ENCODE measurements around the gene FAT1.

Gene FAT1

DNA sequence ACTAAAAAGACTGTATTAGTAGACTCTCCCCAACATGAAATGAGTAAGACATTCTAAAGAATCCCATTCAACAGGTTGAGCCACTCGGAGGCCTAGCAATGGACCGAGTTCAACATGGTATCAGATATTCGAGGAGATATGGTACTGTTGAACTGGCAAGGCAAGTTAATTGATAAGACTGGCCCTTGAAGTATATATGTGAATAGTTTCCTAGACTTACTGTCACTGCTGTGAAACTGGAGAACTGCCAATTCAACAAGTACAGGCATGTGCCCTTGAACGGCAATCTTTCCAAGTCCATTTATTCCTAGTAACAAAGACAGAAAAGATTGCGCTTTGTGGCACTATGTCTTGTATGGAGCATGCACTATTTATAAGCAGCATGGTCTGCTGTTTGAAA, 24.4 kb downstream of the FAT1 start:
- H3K4me3 ChIP-seq (replicated peaks; ENCODE audit: low read depth, low read length), result no peak overlapping the region
- no peak for TF ChIP-seq CTCF (IDR thresholded peaks at IDR 0.05; ENCODE audit: low read length, missing control alignments)
- peak; percentile 31 for DNase-seq (ENCODE audit: low read depth)

DNA sequence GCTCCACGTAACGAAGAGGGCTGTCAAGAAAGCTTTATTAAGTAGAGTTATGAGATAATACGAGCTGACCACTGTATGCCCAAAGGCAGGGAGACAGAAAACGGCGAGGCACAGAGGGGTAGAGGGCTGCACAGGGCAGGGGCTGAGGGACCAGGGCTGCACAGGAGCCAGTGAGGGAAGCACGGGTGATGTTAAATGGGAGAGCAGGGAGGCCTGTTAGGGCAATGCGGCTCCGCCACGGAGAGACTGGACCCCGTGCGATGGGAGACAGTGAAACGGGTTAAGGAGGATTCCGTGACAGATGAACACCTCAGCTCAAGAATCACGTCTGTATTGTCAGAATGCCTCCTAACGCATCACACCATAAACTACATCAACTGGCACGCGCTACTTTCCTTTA, 25.1 kb downstream of the FAT1 start:
- no peak for TF ChIP-seq CTCF (IDR thresholded peaks at IDR 0.05; ENCODE audit: low read length, missing control alignments)
- no peak overlapping the region for H3K4me3 ChIP-seq (replicated peaks; ENCODE audit: low read depth, low read length)
- DNase-seq (ENCODE audit: low read depth), result no peak

GRCh38 chr4:186698028-186698427, 25.6 kb downstream of the FAT1 start:
- DNase-seq (ENCODE audit: low read depth), result no peak
- no peak overlapping the region for H3K4me3 ChIP-seq (replicated peaks; ENCODE audit: low read depth, low read length)
- TF ChIP-seq CTCF (IDR thresholded peaks at IDR 0.05; ENCODE audit: low read length, missing control alignments), result no peak

DNA sequence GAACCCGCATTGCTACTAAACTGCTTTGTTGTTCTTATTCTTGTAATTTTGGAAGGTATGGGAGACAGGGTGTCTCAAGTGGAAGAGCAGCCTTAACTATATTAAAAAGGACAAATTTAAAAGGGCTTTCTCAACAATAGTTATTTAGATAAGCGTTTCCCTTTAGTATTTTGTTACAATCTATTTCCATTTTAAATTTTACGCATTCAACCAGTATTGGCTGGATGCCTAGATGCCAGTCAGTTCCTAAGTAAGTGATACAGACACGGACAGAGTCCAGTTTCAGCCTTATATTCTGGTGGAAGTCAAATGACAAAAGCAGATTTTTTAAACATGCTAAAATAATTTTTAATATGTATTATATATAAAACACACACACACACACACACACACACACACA, 28.3 kb downstream of the FAT1 start:
- TF ChIP-seq CTCF (IDR thresholded peaks at IDR 0.05; ENCODE audit: low read length, missing control alignments), result no peak
- no peak overlapping the region for H3K4me3 ChIP-seq (replicated peaks; ENCODE audit: low read depth, low read length)
- no peak for DNase-seq (ENCODE audit: low read depth)

DNA sequence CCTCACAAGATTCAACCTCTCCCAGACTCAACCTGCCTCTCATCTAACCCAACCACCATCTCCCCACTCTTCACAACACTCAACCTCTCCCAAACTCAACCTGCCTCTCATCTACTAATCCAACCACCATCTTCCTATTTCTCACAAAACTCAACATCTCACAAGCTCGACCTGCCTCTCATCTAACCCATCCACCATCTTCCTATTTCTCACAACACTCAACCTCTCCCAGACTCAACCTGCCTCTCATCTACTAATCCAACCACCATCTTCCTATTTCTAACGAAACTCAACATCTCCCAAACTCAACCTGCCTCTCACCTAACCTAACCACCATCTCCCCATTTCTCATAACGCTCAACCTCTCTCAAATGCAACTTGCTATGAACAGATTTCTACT, 29.8 kb downstream of the FAT1 start:
- no peak for TF ChIP-seq CTCF (IDR thresholded peaks at IDR 0.05; ENCODE audit: low read length, missing control alignments)
- H3K4me3 ChIP-seq (replicated peaks; ENCODE audit: low read depth, low read length), result no peak overlapping the region
- DNase-seq (ENCODE audit: low read depth), result no peak

DNA sequence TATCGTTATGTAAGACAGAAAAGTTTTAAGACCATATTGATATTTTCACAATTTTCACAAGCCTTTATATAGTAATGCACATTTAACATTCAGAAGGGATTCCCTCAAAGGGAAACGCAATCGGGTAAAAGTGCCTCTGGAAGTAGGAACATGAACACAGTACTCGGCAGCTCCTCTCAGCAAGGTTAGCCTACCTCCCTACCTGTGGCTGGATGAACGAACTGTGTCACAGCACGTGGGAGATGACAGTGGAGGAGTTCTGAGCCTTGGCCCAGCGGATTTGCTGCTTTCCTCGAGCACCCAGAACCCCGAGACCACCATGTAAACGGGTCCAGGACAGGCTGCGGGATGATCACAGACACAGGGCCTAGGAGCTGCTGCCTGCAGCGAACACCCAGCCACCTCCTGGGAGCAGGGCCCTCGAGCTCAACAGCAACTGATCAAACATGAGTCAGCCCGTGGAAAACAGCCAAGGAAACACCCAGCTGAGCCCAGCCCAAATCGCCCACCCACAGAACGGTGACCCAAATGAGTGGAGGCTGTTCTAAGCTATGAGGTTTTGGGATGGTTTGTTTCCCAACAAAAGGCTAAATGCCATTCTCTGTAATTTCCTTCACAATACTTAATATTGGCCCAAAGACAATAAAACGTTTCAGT, 30.4 kb downstream of the FAT1 start:
- peak; percentile 94 for DNase-seq (ENCODE audit: low read depth)
- H3K4me3 ChIP-seq (replicated peaks; ENCODE audit: low read depth, low read length), result no peak overlapping the region
- no peak for TF ChIP-seq CTCF (IDR thresholded peaks at IDR 0.05; ENCODE audit: low read length, missing control alignments)

DNA sequence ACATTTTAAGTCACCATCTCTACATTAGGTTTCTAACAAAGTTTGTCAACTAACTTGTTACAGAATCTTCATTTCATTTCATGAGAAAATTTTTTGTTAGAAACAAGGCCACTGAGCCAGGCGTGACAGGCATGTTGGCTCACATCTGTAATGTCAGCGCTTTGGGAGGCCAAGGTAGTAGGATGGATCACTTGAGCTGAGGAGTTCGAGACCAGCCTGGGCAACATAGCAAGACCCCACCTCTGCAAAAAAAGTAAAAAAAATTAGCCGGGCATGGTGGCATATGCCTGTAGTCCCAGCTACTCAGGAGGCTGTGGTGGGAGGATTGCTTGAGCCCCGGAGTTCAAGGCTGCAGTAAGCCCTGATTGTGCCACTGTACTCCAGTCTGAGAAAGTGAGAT, 32.3 kb downstream of the FAT1 start:
- no peak overlapping the region for H3K4me3 ChIP-seq (replicated peaks; ENCODE audit: low read depth, low read length)
- no peak for DNase-seq (ENCODE audit: low read depth)

More for the DNA sequence above, 32.3 kb downstream of the FAT1 start:
- TF ChIP-seq CTCF (IDR thresholded peaks at IDR 0.05; ENCODE audit: low read length, missing control alignments), result no peak

All from fibroblast of pulmonary artery (primary cell).